ENCODE results near the gene MX1. TPM values are rescaled to one million over a fixed set of nuclear protein-coding genes. Genes with fewer than 3 reads are reported as not detected.
A peak's percentile ranks its signal among the peaks of the same experiment; 100 is the strongest.

The MX1 gene
- total RNA-seq, 4 donors from 2014 or later = 8.5 to 87.3 (median 44.8) TPM

GRCh38 chr21:41432562-41433460 lies 6.8 kb downstream of the MX1 start:
- ATAC-seq (ENCODE audit: low FRiP score) (no peak), DNase-seq (ENCODE audit: low spot score) (no peak)
- TF ChIP-seq CTCF (IDR thresholded peaks at IDR 0.05) = no peak

- no peak for ATAC-seq (ENCODE audit: low FRiP score)
- no peak for DNase-seq (ENCODE audit: low spot score)
- TF ChIP-seq CTCF (IDR thresholded peaks at IDR 0.05) = no peak
Observed at GRCh38 chr21:41433566-41433965, 7.5 kb downstream of the MX1 start.

GRCh38 chr21:41435706-41436105 lies 9.7 kb downstream of the MX1 start:
- no peak for TF ChIP-seq CTCF (IDR thresholded peaks at IDR 0.05)
- ATAC-seq (ENCODE audit: low FRiP score) = no peak
- DNase-seq (ENCODE audit: low spot score) = no peak

GRCh38 chr21:41437729-41438128 lies 11.7 kb downstream of the MX1 start:
- no peak for ATAC-seq (ENCODE audit: low FRiP score)
- no peak for DNase-seq (ENCODE audit: low spot score)
- no peak for TF ChIP-seq CTCF (IDR thresholded peaks at IDR 0.05)

- TF ChIP-seq CTCF (IDR thresholded peaks at IDR 0.05) = no peak
- ATAC-seq (ENCODE audit: low FRiP score) (peak; percentile 64), DNase-seq (ENCODE audit: low spot score) (no peak)
Observed at GRCh38 chr21:41438425-41439113, 12.5 kb downstream of the MX1 start.

GRCh38 chr21:41439248-41439647 lies 13.2 kb downstream of the MX1 start:
- DNase-seq (ENCODE audit: low spot score) = no peak
- ATAC-seq (ENCODE audit: low FRiP score) = no peak
- TF ChIP-seq CTCF (IDR thresholded peaks at IDR 0.05) = no peak

Measured in omental fat pad (tissue), 4 donors.